ENCODE results near the gene CTDP1. TPM values are rescaled to one million over a fixed set of nuclear protein-coding genes. Genes with fewer than 3 reads are reported as not detected.

Gene CTDP1
- total RNA-seq, 1 donor from 2014 or later, result 23.3 TPM

DNA sequence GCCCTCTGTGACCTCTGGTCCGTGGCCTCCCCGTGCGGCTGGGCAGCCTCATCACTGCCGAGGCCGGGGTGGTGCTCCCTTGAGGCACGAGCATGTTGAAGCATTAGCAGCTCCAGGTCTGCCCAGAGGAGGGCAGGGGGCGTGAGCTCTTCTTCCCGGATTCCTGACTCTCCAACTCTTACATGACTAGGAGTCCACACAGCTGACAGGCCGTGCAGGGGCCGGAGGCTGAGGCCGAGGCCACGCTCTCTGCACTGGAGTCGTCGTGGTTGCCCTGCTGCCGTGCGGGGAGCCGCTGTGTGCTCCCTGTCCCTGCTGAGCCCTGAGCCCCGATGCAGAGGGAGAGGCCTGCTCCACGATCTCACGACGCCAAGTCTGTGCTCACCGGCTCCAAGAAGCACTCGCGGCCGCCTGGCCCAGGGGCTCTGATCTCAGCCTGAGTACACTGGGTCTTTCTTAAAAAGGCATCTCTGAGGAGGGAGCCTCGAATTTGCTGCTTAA lies 98.7 kb downstream of the CTDP1 start:
- no peaks in the 10 kb centered on the region for H3K9me3 ChIP-seq
- H3K36me3 ChIP-seq, result no peaks in the 10 kb centered on the region
- H3K4me1 ChIP-seq, result no peaks in the 10 kb centered on the region
- no peaks in the 10 kb centered on the region for H3K27me3 ChIP-seq
- no peak overlapping the region for H3K27ac ChIP-seq
- TF ChIP-seq POLR2A (IDR thresholded peaks at IDR 0.05), result no peak
- TF ChIP-seq, protein P1, sequence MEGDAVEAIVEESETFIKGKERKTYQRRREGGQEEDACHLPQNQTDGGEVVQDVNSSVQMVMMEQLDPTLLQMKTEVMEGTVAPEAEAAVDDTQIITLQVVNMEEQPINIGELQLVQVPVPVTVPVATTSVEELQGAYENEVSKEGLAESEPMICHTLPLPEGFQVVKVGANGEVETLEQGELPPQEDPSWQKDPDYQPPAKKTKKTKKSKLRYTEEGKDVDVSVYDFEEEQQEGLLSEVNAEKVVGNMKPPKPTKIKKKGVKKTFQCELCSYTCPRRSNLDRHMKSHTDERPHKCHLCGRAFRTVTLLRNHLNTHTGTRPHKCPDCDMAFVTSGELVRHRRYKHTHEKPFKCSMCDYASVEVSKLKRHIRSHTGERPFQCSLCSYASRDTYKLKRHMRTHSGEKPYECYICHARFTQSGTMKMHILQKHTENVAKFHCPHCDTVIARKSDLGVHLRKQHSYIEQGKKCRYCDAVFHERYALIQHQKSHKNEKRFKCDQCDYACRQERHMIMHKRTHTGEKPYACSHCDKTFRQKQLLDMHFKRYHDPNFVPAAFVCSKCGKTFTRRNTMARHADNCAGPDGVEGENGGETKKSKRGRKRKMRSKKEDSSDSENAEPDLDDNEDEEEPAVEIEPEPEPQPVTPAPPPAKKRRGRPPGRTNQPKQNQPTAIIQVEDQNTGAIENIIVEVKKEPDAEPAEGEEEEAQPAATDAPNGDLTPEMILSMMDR (IDR thresholded peaks at IDR 0.05), result no peak
- TF ChIP-seq POLR2AphosphoS5 (IDR thresholded peaks at IDR 0.05; ENCODE audit: insufficient read depth in 1 of 2, low read depth in 1 of 2), result no peak
- no peak for DNase-seq (ENCODE audit: extremely low spot score in 2 of 2)
- intact Hi-C loops (cut with DNase I), result no loop called here
- H3K4me3 ChIP-seq, result no peak overlapping the region

DNA sequence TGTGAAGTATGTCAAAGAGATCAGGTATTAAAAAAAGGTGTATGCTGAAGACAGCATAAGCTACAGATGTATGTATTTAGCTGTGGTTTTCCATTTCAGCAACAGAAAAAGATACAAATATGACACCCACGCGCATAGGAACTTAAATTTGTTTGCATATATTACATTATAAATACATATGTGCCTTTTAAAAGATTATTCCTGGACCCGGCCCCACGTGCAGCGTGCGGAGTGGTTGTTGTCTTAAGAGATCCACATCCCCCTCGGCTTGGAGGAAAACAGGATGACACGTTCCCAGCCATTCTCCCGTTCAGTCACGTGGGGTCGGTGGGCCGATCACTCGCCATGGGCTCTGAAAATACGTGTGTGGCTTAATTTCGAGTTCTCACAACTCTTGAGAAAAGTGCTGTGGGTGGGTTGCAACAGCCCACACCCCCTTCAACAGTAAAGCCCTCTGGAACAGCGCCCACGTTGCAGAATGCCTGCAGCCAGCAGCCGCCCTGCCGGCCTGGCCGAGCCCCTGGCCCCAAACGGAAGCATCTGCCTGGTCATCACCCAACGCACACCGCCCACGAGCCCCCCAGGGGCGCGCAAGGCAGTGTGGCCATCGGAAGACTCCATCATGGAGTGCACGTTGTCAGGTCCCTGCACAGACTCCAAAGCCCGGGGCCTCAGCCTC lies 99.6 kb downstream of the CTDP1 start:
- DNase-seq (ENCODE audit: extremely low spot score in 2 of 2), result no peak
- H3K27ac ChIP-seq, result no peak overlapping the region
- no peaks in the 10 kb centered on the region for H3K9me3 ChIP-seq
- H3K4me3 ChIP-seq, result no peak overlapping the region
- H3K27me3 ChIP-seq, result no peaks in the 10 kb centered on the region
- intact Hi-C loops (cut with DNase I), result no loop called here
- no peaks in the 10 kb centered on the region for H3K36me3 ChIP-seq
- TF ChIP-seq, protein P1 (IDR thresholded peaks at IDR 0.05), result no peak
- TF ChIP-seq POLR2A (IDR thresholded peaks at IDR 0.05) (no peak), POLR2AphosphoS5 (IDR thresholded peaks at IDR 0.05; ENCODE audit: insufficient read depth in 1 of 2, low read depth in 1 of 2) (no peak)
- no peaks in the 10 kb centered on the region for H3K4me1 ChIP-seq

DNA sequence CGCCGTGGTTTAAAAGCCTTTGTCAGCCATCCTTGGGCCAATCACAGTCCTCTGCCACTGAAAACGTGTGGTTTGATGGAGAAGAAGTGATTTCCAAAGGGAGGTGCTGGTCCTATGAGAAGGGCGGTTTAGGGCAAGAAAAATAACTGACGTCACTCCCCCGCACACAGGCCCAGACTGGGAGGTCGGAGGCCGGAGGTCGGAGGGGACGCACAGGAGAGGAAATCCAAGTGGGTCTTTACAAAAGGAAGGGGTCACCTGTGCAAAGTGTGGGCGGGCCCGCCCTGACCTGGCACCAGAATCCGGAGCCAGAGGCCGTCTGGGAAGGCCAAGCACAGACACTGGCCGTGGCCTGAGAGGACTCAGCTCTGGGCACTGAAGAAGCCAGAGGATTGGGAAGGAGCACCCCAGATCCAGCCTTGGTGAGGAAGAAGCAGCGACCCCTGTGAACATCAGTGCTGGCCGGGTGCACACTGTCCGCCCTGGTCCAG lies 100.1 kb downstream of the CTDP1 start:
- Histone ChIP-seq H3K9me3 (no peaks in the 10 kb centered on the region), H3K4me3 (no peak overlapping the region), H3K4me1 (no peaks in the 10 kb centered on the region), H3K27ac (no peak overlapping the region), H3K27me3 (no peaks in the 10 kb centered on the region), H3K36me3 (no peaks in the 10 kb centered on the region)
- no peak for TF ChIP-seq POLR2A (IDR thresholded peaks at IDR 0.05)
- no peak for TF ChIP-seq POLR2AphosphoS5 (IDR thresholded peaks at IDR 0.05; ENCODE audit: insufficient read depth in 1 of 2, low read depth in 1 of 2)
- TF ChIP-seq, protein P1 (IDR thresholded peaks at IDR 0.05), result no peak
- DNase-seq (ENCODE audit: extremely low spot score in 2 of 2), result no peak
- intact Hi-C loops (cut with DNase I), result no loop called here

DNA sequence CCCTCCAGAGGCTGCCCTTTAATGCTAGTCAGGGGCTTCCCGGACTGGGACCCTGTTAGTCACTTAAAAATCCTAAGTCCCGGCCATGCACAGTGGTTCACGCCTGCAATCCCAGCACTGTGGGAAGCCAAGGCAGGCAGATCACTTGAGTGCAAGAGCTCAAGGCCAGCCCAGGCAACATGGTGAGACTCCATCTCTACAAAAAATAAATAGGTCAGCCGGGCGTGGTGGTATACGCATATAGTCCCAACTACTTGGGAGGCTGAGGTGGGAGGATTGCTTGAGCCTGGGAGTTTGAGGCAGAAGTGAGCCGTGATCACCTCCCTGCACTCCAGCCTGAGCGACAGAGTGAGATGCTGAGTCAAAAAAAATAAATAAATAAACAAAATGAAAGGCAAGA lies 100.9 kb downstream of the CTDP1 start:
- no peaks in the 10 kb centered on the region for H3K36me3 ChIP-seq
- H3K4me1 ChIP-seq, result no peaks in the 10 kb centered on the region
- no peak for DNase-seq (ENCODE audit: extremely low spot score in 2 of 2)
- no peak overlapping the region for H3K27ac ChIP-seq
- intact Hi-C loops (cut with DNase I), result no loop called here
- no peaks in the 10 kb centered on the region for H3K9me3 ChIP-seq
- no peak overlapping the region for H3K4me3 ChIP-seq
- no peaks in the 10 kb centered on the region for H3K27me3 ChIP-seq
- TF ChIP-seq POLR2A (IDR thresholded peaks at IDR 0.05), result no peak
- TF ChIP-seq, protein P1 (IDR thresholded peaks at IDR 0.05), result no peak

DNA sequence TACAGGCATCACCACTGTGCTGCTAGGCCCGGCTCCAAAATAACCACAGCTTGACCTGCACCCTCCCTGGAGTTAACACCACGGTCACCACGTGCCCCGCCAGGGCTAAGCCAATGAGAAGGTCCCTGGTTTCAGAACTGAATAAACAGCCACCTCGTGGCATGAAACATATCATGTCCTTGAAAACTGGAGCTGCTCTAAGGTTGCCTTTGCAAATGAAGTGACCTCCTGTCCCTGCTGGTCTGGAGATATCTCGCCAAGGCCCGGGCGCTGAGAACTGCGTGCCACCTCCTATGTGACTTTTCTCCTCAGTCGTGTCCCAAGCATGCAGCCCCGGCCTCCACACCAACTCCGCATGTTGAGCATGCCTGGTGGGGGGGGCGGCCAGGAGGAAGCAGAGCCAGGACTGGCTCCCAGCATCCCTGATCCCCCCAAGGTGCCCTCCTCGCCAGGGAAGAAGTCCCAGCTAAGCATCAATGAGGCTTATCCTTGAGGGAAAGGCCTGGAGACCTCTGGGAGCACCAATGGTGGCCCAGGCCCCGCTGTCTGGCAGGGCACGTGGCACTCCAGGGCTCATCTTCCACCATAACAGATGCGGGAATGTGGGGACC lies 101.8 kb downstream of the CTDP1 start:
- Histone ChIP-seq H3K4me1 (no peaks in the 10 kb centered on the region), H3K4me3 (no peak overlapping the region), H3K27me3 (no peaks in the 10 kb centered on the region), H3K36me3 (no peaks in the 10 kb centered on the region), H3K9me3 (no peaks in the 10 kb centered on the region), H3K27ac (no peak overlapping the region)
- intact Hi-C loops (cut with DNase I), result no loop called here
- TF ChIP-seq, protein P1 (IDR thresholded peaks at IDR 0.05), result no peak
- no peak for TF ChIP-seq POLR2A (IDR thresholded peaks at IDR 0.05)
- no peak for TF ChIP-seq POLR2AphosphoS5 (IDR thresholded peaks at IDR 0.05; ENCODE audit: insufficient read depth in 1 of 2, low read depth in 1 of 2)
- no peak for DNase-seq (ENCODE audit: extremely low spot score in 2 of 2)
